HG03139 (cell line): ENCODE measurements around the gene TBCC.

Source experiments
- ATAC-seq: cut with Tn5 transposase; IDR thresholded peaks from one replicate; pipeline ENCODE4 v1.9.1; 2021; ENCODE audit not compliant: unreplicated experiment

TBCC gene

GRCh38 chr6:42771741-42772100, 25.8 kb upstream of the TBCC start:
- no peak for ATAC-seq

- ATAC-seq: no peak
Measured at GRCh38 chr6:42769836-42770235, 23.9 kb upstream of the TBCC start.

DNA sequence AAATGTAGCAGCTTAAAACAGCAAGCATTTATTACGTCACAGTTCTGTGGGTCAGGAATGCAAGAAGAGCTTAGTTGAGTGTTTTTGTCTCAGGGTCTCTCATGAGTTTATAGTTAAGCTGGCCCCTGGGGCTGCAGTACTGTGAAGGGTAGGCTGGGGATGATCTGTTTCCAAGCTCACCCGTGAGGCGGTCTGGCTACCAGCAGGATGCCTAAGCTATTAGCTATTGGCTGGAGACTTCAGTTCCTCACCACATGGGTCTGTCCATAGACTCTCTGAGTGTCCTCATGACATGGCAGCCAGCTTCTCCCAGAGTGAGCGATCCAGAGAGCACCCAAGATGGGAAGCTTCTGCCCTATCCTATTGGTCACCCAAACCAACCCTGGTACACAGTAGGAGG, 23.1 kb upstream of the TBCC start:
- no peak for ATAC-seq

DNA sequence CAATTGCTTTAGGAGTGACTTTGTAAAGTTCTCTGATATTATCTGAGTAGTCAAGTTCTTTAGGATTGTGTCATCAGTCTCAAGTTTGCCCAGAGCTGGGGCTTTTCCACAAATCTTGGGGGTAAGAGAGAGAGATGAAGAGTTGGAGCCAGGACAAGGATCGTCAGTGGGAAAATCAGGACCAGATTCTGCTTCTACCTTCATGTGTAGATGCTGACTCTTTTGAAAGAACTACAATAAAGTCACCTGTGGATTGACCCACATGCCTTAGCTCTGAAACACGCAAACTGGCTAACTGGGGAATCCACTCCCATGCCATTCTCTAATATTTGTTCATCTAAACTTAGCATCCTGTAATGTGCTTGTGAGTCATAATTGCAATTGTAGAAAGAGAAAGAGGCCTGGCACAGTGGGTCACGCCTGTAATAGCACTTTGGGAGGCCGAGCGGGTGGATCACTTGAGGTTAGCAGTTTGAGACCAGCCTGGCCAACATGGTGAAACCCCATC, 20.3 kb upstream of the TBCC start:
- ATAC-seq: no peak

DNA sequence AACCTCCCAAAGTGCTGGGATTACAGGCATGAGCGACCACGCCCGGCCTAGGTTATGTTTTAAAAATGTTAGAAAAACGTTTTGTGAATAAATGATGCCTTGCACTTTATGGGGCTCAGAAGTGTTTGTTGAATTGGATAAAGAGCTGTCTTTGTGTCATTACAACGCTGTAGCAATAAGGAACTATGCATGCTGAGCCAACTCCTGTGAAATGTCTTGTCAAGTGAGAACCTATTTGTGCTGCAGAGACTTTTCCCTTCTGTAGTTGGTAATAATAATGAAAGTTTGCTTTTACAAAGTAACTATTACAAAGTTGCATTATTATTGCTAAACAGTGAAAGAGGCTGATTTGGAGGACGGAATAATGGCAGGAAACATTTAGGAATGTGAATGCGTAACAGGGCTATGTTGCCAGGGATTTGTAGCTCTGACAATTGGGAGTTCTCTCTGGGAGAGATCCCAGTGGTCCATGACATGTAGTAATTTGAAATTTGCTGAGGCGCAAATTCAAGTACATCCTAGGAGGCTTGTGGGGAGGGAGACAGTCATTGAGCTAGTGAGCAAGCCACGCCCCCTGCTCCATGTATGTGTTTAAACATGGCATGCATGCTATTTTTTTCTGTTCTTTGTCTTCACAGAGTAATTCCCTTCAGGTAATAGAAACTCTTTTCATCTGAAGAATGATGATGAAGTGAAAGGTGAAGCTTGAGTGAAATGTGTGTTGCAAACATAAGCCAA, 19.2 kb upstream of the TBCC start:
- ATAC-seq: no peak

DNA sequence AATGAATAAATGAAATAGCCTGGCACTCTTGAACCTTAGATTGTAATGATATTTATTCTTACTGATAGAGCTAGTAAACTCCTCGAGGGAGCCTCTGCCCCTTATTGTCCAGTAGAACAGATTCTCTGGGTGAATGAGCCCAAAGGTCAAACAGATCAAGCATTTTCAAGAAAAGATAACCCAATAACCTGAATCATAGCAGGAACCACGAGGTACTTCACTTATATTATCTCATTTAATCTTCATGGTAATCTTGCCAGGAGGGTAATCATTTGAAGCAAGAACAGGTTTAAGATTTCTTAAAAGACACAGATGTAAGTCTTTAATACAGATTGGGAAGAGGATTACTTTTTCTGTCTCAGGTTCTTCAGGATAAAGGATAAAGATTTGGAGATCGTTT, 17.0 kb upstream of the TBCC start:
- no peak for ATAC-seq

- no peak for ATAC-seq
Measured at GRCh38 chr6:42762426-42762859, 16.5 kb upstream of the TBCC start.

DNA sequence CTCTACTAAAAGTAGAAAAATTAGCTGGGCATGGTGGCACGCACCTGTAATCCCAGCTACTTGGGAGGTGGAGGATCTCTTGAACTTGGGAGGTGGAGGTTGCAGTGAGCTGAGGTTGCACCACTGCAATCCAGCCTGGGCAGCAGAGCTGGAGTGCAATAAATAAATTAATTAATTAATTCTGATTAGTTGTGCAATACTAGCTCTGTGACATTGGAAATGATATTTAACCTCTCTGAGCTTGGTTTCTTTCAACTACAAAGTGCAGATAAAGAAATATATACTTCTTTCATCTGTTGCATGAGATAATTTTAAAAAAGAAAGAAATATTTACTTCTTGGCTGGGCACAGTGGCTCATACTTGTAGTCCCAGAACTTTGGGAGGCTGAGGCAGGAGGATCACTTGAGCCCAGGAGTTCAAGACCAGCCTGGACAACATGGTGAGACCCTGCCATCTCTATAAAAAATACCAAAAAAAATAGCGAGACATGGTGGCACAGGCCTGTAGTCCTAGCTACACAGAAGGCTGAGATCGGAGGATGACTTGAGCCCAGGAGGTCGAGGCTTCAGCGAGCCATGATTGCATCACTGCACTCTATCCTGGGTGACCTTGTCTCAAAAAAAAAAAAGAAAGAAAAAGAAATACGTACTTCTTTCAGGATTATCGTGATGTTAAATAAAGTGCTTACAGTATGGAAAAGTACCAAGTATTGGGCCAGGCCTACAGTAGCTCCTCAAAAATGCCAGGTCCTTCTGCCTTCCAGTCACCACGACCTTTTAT, 15.6 kb upstream of the TBCC start:
- no peak for ATAC-seq

DNA sequence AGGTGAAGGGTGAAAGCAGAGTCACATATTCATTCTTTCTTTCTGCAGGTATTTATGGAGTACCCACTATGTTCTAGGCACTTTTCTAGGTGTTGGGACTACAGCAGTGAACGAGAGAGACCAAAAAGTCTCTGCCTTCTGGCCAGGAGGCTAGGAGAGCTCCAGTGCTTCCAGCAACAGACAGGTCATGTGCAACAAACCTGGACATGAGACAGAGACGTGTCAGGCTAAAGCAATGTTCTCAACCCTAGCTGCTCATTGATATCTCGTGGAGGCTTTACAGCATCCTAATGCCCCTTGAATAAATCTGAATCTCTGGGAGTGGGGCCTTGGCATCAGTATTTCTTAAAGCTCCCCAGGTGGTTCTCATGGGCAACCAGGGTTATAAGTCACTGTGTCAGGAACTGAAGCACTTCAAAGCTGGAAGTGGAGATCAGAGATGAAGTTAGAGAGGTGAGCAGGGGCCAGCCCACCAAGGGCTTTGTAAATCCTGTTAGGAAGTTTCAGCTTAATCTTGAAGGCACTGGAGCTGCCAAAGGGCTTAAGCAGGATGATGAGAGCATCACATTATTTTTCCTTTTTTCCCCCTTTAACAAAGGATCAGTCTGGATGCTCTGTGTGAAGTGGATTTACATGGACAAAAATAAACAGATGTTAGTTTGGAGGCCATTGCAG, 13.0 kb upstream of the TBCC start:
- ATAC-seq: no peak

GRCh38 chr6:42756722-42757121, 10.8 kb upstream of the TBCC start:
- no peak for ATAC-seq

- no peak for ATAC-seq
Measured at GRCh38 chr6:42754759-42755158, 8.9 kb upstream of the TBCC start.

DNA sequence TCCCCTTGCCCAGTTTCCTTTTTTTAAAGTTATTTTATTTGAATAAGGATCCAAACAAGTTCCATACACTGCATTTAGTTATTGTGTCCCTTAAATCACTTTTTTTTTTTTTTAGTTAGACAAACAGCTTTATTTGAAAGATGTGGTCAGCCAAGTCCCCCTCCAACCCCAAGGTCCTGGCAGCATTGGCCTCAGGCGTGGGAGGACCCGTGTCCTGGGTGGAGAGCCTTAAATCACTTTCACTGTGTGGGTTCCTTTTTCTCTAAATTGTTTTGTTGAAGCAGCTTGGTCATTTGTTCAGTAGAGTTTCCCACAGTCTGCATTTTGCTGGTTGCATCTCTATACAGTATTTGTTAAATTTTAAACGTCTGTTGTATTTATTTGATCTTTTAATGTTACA, 5.2 kb upstream of the TBCC start:
- ATAC-seq: no peak

GRCh38 chr6:42748203-42748898, 2.4 kb upstream of the TBCC start:
- ATAC-seq: no peak

DNA sequence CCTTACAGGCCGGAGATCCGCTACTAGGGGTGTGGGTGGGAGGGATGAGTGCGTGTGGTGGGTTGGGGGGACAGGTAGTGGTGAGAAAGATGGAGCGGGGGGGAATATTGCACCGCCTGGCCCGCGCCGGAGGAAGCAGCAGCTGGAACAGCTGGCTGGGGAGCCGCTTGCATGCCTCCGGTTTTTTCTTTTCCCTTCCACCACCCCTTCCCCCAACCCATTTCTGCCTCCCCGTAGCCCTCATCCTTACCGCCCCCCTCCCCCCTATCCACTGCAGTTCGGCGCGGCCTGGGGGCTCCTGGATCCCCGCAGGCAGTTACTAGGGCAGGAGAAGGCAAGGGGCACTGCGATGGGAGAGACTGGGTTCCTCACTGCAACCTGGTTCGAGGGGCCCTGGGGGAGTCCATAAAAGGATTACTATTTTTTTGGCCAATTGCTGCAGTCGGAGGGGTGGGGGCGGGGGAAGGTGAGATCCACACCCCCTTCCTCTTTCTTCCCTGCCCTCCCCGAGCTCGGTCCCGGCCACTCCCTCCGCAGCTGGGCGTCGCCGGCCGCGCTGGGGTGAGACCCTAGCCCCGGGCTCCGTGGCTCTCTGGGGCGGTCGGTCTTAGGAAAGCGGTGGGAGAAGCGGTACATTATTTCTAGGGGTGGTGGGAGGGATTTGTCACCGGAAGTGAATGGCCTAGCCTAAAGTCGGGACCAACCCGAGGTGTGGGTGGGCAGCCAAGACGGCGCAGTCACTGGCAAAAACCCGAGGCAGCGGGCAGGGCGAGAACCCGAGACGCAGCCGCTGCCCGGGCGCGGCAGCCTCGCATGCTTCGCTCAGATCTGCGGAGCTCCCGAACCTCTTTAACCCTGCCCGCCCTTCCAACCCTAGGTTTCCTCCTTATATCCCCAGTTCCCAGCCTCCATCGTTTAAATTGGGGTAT, 824 bp upstream of the TBCC start:
- ATAC-seq: peak; percentile 54

DNA sequence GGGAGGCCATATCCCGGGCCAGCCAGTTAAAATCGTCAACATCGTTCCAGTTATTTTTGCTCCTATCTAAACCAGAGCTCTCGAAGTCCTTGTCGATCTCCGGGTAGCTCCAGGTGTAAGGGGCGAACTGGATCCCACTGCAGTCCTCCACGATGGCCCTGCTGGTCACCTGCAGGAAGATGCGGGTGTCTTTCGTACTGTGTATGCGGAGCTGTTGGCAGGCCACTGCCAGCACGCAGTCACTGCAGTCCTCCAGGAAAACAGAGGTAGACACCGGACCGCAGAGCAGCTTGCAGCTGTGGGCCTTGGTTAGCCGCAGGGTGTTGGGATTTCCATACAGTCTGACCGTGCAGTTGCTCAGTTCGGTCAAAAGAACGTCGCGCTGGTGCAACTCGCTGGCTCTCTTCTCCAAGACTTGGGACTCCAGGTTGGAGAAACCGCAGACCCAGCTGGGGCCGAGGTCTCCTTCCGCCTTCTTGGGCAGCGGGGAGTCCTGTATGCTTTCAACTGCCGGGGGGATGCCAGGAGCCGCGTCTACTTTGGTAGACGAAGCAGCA, 742 bp downstream of the TBCC start:
- ATAC-seq: no peak

- ATAC-seq: no peak
Measured at GRCh38 chr6:42744351-42744893, 1.5 kb downstream of the TBCC start.

- ATAC-seq: no peak
Measured at GRCh38 chr6:42742116-42742894, 3.6 kb downstream of the TBCC start.

- ATAC-seq: no peak
Measured at GRCh38 chr6:42740725-42741124, 5.2 kb downstream of the TBCC start.

DNA sequence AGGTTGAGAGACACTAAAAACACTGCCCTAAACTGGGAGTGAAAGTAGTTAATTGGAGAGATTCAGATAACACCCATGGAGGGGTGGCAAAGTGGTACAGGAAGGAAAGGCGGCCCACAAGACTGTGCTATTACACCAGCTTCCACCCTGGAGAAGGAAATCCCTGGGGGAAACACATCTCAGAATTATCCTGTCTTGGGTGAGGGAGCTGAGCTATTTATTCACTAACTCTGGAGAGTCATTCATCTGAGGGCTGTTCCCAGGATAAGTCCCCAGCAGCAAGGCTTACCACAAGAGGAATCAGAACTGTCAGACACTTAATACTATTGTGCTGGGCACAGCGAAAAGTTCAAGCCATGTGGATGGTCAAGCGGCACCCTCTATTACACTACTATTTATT, 9.9 kb downstream of the TBCC start:
- ATAC-seq: no peak
